Stimulated activated CD4-positive, alpha-beta T cell treated with anti-CD3 and anti-CD28 coated beads, Interleukin-4, amount 100 ng/mL, for 24 hours (primary cell): Measurements from ENCODE around the gene NKAIN2.
"Not testable (repeated sequence)": the region's sequence is repeated elsewhere in the genome, so short reads cannot be mapped to it uniquely, and the experiment has no call there.

Experiments used
- DNase-seq: peaks from one replicate; pipeline ENCODE4 v3.0.0-alpha.2; 2020

NKAIN2 gene

DNA sequence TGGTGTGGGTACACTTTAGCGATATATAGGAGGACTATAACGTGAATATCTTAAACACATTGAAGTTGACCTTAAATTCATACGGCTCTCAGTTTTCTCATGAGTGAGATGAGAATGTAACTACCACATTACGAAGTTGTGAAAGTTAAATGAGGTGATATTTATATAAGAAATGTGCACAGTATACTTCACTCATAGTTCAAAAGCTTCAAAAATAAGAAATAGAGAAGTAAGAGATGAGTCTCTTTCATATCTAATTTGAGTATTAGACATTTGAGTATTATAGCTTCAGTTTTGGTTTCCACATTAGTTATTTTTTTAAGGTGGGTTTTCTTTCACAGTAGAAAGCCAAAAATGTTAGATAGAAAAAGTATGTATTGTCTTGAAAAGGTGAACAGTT lies 183.3 kb downstream of the NKAIN2 start:
- DNase-seq, result no peak

GRCh38 chr6:123989918-123990317 lies 186.3 kb downstream of the NKAIN2 start:
- DNase-seq, result not testable (repeated sequence)

DNA sequence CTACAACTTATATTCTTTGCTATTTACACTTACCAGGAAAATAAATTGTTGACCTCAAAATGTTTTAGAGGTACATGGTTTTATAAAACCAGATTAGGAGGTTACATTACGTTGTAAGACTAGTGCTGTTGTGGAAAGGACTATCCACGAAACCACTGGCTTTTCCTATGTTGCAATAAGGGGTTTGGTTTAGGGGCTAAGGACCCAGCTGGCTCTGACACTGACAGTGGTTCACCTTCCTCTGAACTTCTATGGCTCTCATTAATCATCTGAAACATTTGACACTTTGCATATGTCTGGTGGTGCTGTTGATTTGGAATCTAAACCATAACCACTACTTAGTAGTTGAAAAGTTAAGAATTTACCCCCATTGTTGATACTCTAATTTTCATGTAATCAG lies 186.7 kb downstream of the NKAIN2 start:
- DNase-seq, result no peak

- no peak for DNase-seq
These were observed 190.5 kb downstream of the NKAIN2 start for GRCh38 chr6:123994168-123994567.

DNA sequence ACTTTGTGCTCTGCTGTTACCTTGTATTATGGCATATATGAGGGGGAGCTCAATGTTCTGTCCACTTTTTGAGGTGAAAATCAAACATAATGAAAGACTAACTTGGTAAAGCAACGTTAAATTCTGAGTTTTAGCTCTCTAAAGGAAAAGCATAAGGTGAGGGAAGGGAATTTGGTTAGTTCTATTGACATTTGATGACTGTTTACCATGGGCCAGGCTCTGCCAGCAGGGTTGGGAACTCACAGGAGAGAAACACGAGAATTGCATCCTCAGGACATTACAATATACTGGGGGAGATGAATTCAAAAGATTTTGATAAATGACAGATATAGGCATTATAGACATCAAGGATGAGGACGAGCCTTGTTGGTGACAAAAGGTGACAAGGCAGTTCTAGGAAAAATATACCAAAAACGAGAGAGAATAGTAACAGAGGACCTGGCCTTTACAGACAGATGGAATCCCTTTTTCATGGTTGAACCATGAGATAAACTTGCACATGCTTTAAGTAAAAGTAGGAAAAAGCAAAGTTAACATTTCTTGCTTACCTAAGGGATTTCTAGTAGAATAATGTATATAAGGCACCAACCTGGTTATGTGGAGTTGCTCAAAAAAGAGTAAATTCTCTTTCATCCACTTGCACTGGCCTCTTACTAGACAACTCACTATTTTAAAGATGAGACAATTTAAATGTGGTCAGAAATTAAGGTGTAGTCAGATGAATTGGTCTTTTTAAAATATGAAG lies 191.4 kb downstream of the NKAIN2 start:
- DNase-seq, result no peak

GRCh38 chr6:123997223-123997622 lies 193.6 kb downstream of the NKAIN2 start:
- no peak for DNase-seq

- DNase-seq, result no peak
These were observed 198.9 kb downstream of the NKAIN2 start for GRCh38 chr6:124002377-124003081.

GRCh38 chr6:124007266-124007665 lies 203.6 kb downstream of the NKAIN2 start:
- no peak for DNase-seq

DNA sequence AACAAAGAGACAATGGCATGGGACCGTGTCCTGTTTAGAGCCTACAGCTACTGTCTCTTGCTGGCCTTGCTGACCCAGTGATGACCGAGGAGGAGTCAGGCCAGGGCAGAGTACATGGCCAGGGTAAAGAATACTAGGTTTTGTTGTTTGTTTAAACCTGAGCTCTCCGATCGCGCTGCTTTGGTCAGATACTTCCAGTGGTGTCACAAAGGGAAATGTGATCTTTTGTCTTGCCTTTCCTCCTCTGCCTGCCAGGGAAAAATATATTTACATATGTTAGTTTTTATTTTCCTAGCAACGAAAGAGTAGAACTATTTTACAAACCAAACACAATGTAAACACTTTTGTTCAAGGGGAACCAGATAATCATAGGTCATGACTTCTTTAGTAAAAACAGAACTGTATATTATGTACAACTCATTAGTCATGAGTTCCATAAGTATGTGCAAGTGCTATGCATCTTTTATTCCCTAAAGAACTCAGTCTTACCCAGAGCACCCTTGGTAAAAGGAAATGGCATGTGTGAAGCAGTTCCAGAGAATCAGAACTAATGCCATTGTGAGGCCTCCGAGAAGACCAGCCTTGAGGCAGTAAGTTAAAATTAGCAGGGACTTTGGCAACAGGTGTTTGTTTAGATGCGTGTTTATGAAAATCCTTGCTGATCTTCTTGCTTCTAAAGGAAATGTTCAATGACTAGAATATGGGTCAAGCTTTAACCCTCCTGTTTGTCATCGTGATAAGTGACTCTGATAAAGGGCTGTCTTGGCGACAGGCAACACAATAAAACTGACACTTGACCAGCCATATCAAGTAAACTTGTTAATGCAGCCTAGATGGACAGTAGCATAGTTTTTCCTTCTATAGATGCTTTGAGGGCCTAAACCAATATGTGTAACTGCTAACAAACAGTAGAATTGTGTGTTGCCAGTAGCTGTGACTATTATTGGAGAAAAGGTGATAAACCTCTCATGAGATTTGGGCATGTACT lies 204.6 kb downstream of the NKAIN2 start:
- no peak for DNase-seq

- DNase-seq, result no peak
These were observed 205.5 kb downstream of the NKAIN2 start for GRCh38 chr6:124008988-124009765.

- no peak for DNase-seq
These were observed 206.9 kb downstream of the NKAIN2 start for GRCh38 chr6:124010574-124010973.

DNA sequence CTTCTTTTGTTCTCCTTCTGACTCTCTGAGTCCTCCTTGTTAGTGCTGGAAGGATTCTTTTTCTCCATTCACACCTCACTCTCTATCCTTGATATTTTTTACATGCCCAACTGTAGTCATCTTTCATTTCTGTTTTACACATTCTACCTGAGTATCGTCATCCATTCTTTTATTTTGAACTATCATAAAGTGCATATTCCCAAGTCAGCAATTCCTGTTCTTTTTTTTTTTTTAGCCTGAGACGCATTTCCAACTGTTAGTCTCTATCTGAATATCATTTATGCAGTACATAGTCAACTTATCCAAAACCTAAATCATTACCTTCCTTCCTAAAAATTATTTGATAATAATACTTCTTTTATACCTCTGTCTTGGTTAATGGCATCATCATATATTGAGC lies 207.5 kb downstream of the NKAIN2 start:
- no peak for DNase-seq

DNA sequence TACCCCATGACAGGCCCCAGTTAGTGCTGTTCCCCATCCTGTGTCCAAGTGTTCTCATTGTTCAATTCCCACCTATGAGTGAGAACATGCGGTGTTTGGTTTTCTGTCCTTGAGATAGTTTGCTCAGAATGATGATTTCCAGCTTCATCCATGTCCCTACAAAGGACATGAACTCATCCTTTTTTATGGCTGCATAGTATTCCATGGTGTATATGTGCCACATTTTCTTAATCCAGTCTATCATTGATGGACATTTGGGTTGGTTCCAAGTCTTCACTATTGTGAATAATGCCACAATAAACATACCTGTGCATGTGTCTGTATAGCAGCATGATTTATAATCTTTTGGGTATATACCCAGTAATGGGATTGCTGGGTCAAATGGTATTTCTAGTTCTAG lies 218.4 kb downstream of the NKAIN2 start:
- not testable (repeated sequence) for DNase-seq

DNA sequence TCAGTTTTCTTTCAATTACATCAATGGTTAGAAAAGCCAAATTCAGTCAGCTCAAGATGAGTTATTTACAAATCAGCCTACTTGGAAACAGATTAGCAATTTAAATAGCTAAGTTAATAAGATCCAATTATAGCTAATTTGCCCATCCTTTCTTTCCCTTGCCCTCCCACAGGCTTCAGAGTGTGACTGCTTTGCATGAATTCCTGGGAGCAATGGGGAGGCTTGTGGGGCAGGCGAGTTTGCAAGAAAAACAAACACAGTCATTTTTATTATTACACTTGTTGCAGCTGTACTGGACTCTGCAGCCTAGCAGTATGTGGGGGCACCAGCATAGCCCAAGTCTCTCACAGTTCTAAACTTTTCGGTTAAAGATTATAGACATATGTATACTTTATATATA lies 219.0 kb downstream of the NKAIN2 start:
- DNase-seq, result no peak

GRCh38 chr6:124026694-124027093 lies 223.0 kb downstream of the NKAIN2 start:
- no peak for DNase-seq

GRCh38 chr6:124027392-124027791 lies 223.7 kb downstream of the NKAIN2 start:
- DNase-seq, result no peak

DNA sequence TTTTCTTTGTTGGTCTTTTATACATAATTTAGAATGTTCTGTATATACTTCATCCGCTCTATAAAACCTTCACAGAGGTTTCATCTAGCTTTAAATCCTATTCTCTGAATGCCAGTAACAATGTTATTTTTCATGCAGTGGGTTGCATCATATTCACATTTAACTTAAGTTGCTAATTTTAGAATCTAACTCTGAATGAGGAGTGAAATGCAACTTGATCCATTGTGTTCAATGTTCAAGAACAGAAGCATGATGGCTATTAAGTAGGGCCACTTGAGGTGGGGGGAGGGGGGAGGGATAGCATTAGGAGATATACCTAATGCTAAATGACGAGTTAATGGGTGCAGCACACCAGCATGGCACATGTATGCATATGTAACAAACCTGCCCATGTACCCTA lies 224.5 kb downstream of the NKAIN2 start:
- DNase-seq, result no peak

- no peak for DNase-seq
These were observed 225.9 kb downstream of the NKAIN2 start for GRCh38 chr6:124029567-124029966.

DNA sequence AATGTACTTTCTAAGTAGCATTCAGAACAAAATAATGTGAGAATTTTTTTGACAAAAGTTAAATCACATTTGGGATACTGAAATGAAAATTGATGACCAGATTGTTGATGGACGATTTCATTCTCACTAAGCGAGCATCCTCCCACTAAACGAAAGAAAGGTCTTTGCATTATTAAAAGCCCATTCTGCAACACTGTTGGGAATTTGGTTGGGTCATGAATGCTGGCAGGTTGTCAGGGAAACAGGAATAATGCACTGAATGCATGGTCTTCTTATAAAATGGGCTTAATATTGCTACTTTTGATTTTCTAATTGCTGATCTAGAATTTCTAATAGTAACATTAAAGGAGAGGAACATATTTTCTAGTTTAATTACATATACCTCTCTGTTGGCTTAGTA lies 229.8 kb downstream of the NKAIN2 start:
- DNase-seq, result no peak

- DNase-seq, result no peak
These were observed 232.7 kb downstream of the NKAIN2 start for GRCh38 chr6:124036384-124036783.

DNA sequence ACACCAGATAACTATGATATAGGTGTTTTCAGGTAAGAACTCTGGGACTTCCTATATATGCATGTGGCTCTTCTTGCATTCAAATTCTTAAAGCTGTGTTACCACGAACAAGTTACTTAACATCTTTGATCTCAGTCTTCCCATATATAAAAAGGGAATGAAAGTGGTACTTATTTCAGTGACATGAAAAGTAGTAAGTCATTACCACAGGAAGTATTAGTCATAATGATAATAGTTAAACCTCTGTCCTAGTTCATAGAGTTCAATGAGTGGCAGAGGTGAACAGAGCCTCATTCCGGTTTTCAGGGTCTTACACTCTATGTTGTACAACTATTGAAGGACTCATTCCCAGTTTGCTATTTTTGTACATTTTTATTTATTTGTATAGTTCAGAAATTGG lies 237.0 kb downstream of the NKAIN2 start:
- DNase-seq, result no peak

DNA sequence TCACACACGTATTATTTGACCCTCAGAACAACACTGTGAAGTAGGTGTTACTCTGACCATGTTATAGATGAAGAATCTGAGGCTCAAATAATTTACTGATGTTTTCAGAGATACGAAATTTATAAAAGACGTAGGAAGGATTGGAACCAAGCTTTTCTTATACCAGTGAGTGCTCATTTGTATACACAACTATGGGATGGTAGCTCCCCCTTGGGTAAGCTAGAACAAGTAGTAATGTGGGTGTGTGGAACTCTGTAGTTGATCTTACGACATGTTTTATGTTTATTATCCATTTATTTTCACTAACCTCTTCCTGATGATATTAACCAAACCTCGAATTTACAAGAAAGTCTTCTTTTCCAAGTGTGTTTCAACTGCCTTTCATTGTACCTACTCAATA lies 248.5 kb downstream of the NKAIN2 start:
- no peak for DNase-seq

GRCh38 chr6:124053315-124053714 lies 249.7 kb downstream of the NKAIN2 start:
- no peak for DNase-seq
